HG03045 (cell line): ENCODE data around the gene CTDSPL.

ENCODE experiments used
- ATAC-seq: cut with Tn5 transposase; IDR thresholded peaks from one replicate; pipeline ENCODE4 v1.9.1; 2021; ENCODE audit warnings: mild to moderate bottlenecking, moderate library complexity; ENCODE audit not compliant: unreplicated experiment

Gene CTDSPL

DNA sequence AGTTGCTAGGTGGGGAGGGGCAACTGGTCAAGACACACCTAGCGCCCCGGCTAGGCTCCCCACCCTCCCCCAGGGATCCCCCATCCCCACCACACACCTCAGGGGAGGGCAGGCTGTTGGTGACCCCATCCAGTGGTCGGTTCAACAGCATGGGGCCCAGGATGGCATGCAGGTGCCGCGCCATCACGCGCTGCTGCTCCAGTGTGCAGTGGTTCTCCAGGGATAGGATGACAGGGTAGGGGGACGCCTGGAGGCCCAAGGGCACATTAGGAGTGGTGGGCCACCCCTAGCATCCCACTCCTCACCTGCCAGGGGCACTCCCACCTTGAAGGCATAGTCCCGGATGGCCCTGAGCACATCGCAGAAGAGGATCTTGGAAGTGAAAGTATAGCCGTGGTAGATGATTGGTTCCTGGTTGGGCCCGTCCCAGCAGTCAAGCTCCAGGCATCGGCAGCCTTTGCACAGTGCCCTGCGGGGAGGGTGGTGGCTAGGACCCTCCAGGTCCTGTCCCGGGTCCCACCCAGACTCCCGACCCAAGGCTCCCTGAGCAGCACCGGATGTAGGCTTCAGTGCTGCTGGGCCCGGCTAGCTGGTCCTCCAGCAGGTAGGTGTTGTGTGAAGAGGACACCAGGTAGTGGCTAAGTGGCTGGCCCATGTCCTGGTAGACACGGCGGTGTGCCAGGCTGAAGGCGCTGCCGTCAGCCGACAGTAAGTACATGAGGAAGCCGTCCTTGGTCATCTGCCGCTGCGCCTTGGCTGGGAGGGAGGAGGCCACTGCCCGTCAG lies 148.3 kb downstream of the CTDSPL start:
- ATAC-seq: no peak

DNA sequence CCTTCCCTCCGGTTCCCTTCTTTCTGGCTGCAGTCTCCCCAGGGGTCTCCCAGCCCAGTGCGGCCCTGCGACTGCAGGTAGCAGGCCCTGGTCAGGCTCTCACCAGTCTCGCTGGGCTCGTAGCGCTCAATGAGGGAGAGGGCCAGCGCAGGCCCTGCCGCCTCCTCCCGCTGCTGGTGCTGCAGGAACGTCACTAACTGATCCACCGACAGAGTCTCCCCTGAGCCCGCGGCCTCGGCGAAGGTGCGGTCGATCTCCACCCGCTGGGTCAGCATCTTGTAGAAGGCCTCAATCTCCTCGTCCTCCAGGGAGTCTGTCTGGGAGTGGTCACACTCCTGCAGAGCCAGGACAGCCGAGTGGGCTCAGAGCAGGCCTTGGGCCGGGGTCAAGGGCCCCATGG lies 149.4 kb downstream of the CTDSPL start:
- ATAC-seq: no peak

DNA sequence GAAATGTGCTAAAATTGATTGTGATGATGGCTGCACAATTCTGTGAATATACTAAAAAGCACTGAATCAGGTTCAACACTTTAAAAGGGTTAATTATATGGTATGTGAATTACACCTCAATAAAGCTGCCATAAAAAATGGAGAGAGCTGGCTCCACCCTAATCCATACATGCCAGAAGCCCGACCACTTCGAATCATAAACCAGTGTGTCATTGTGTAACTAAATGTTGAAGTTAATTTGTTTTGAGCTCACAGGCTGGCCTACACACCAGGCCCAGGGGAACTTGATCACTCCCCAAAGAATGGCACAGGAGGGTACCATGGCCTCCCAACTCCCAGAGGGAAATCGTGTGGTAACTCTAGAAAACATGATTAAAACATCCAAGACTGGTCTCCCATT lies 153.8 kb downstream of the CTDSPL start:
- no peak for ATAC-seq

DNA sequence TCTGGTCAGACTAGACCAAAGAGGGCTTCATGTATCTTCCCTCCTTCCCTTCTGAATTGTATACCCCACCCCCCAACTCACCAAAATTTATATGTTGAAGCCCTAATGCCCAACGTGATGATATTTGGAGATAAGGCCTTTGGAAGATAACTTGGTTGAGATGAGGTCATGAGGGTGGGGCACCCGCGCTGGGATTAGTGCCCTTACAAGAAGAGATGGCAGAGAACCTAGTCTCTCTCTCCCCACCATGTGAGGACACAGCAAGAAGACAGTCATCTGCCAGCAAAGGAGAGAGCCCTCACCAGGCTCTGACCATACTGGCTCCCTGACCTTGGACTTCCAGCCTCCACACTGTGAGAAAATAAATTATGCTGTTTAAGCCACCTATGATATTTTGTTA lies 154.3 kb downstream of the CTDSPL start:
- ATAC-seq: no peak

DNA sequence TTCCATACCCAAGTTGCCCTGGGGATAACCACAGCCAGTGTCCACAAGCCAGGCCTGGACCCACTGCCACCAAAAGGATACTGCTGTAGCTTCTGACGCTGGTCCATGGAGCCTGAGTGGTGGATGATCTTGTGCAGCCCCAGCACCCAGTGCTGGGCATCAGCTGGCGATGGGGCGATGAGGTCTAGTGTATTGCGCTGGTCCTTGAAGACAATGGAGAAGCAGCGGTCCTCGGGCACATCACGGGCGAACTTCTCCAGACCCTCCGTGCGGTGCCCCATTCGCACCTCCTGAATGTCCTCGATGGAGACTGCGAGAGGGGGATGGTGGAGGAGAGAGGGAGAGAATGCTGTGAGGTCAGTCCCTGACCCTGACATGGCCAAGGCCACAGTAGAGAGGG lies 154.7 kb downstream of the CTDSPL start:
- no peak for ATAC-seq

DNA sequence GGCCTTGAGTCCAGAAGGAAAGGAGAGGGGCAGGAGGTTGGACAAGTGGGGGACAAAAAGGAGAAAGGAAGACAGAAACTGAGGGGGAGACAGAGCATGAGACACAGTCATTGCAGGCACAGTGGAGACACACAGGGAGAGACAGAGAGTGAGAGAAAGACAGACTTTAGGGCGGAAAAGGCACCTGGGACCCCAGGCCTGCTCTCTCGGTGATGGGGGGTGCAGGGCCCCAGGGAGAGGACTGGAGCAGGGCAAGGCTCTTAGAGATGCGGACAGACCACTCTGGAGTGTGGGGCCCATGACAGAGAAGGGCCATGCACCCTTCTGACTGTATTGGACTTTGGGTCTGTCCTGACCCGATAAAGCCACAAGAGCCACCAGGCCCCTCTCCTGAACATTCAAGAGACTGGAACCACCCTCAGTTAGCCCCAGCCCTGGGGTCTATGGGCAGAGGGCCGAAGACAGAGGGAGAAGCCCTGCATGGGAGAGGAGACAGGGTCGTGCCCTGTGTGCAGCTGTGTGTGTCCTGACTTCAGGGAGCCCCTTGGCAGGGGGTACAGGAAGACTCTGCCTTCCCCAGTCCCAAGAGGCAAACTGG lies 155.3 kb downstream of the CTDSPL start:
- ATAC-seq: no peak

DNA sequence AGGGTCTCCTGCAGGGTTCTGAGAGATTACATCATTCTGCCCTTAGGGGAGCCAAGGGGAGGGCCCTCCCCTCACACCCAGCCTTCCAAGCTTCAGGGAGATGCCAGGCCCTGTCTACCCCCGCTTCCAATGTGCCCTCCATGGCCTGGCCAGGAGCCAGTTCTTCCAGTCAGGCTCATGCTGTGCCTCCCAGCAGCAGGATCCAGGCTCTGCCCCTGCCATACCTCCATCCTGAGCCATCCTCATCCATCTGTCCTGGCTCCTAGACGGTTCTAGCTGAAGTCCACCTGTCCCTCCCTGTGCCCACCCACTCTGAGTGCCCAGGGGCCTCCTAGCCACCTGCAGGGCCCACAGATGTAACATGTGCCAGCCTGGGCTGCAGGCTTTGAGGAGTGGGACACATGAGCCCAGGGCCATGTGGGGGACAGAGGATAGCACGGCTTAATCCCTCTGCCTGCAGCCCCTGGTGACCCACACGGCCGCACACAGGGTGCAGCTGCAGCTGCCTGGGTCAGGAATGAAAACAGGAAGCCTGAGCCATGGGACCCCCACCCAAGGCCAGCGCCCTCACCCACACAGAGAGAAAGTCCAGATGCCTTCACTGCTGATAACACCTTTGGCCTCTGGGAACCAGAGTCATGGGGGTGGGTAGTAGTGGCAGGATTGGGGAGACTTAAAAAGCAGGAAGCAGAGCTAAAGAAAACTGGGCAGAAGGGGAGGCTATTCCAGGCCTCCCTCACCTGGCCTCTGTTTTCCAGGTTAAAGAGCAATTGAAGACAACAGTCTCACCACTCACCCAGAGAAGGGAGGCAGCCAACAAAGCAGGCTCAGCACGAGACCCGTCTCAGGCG lies 156.0 kb downstream of the CTDSPL start:
- no peak for ATAC-seq

DNA sequence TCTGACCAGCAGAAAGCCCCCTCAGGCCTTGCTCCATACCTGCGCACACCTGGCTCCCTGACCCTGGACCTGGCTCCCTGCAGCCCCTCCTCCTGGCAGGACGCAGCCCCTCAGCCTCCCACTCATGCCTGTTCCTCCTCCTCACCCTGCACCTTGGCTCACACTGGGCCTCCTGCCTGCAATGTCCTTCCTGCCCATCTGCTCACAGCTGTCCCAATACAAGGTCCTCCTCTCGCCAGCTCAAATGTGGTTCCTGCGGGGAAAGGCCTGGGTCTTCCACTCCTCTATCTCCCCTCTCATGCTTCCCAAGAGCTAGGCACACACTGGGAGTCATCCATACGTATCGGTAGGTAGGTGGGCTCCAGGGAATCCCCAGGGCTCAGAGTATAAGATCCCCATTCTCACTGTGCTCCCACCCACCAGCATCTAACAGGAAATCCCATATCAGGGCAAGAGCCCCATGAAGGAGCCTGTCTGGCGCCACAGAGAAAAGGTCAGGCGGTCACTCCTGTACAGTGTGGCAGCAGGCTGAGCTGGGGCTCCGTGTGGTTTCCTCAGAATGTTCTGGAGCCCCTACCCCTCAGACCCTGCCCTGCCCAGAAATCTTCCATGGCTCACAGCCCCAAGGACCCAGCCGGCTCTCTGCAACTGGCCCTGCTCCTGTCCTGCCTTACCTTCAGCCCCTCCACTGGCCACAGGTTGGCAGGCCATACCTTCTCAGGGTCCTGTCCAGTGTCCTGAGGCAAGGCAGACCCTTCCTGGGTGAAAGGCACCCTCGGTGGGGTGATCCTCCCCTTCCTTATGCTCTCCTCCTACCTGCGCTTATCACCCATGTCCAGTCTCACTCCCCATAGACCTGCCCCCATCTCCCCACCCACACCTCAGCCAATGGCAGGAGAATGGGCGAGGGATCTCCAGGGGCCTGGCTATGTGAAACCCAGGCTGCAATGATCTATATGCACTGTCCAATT lies 156.9 kb downstream of the CTDSPL start:
- no peak for ATAC-seq

DNA sequence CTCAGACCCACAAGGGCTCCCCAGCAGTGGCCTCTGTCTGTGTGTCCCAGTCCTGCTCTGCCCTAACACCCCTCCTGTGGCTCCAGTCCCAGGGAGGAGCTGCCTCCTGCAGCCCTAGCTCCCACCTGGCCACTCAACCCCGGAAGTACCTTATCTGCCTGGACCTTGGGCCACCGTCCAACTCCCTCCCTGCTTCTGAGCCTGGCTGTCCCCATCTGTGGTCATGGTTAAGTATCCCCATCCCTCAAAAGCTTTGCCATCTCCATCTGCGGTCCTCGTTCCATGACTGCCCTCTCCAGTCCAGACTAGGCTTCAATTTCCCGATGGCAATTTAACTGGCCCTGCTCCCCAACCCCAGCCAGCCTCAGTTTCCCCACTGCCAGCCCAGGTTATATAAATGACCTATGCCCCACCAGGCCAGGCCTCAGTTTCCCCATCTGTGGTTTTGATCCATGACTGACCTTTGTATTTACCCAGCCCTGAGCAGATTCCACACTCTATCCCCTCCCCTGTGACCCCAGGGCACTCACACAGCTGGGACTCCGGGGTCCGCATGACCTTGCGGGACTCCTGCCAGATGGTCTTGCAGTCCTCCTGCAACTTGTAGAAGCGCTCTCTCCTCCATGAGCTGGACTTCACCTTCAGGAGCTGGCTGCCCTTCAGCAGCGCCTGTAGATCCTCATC lies 158.1 kb downstream of the CTDSPL start:
- no peak for ATAC-seq

DNA sequence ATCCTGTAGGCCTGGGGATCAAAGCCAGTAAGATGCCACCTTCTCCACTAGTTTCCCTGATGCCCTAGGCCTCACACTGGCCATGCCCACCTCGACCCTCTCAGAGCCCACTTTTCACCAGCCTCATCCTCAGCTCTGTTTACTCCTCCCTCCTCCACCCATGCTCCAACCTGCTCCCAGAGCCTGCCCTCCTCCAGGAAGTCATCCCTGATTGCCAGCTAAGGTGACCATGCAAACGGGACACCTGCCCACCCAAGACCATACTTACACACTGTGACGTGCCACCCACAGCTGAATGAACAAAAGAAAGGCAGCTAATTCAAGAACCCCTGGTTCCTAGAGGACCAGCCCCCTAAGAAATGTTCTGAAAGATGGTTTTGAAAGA lies 158.7 kb downstream of the CTDSPL start:
- no peak for ATAC-seq

DNA sequence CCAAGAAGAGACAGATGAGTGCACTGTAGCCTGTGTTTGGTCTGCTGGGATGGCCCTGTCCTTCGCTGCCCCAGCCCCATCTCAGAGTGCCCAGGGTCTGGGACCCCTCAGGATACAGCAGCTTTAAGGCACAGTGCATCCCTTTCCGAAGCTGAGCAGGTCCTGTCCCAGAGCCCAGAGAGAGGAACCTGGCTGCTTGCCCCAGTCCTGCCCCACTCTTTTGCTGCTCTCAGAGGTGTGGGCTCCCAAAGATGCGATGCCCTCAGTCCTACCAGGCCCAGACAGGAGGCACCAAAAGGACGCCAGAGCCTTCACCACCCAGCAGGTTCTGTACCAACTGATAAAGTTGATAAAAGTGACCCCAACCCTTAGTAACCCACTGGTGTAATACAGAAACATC lies 159.5 kb downstream of the CTDSPL start:
- ATAC-seq: no peak

DNA sequence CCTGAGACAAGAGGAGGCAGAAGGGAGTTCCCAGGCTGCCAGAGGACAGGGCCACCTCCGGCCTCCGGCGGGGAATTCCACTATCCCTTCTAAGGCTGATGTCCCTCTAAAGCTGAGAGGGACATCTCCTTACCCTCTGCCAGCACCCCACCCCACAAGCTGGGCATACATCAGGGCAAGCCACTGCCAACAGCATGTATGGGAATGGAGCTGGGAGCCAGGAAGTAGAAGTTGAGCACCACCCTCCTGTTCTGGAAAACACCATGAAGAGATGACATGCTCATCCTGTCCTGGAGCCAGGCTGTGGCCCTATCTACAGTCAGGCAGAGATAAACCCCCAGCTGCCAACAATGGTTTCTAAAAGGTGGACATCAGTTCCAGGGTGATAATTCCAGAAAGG lies 160.6 kb downstream of the CTDSPL start:
- ATAC-seq: no peak

DNA sequence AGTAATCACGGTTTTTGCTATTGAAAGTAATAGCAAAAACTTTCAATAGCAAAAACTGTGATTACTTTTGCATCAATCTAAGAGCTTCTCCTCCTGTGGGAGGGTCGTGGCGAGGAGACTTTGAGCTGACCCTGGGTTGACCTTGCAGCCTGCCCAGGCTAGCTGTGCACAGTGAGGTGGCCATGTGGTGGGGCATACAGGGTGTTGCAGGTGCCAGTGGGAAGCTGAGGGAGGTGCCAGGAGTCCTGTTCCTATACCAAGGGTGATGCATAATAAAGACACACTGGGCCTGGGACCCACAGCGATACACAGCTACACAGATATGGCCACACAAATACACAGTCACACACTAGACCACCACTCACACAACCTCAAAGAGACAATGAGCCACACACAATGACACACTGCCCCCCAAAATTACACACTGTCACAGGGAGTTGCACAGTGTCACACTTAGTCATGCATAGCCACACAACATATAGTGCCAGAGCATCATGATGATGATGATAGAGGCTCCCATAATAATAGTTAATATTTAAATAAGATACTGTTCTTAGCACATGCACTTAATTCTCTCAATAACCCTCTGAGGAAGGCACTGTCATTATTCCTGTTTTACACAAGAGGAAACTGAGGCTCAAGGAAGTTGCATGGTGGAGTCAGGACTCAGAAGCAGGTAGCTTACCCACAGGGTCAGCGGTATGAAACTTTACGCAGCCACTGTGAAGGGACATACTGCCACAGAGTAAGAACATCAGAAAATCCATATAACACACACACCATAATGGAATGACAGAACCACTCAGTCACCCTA lies 161.4 kb downstream of the CTDSPL start:
- ATAC-seq: no peak

DNA sequence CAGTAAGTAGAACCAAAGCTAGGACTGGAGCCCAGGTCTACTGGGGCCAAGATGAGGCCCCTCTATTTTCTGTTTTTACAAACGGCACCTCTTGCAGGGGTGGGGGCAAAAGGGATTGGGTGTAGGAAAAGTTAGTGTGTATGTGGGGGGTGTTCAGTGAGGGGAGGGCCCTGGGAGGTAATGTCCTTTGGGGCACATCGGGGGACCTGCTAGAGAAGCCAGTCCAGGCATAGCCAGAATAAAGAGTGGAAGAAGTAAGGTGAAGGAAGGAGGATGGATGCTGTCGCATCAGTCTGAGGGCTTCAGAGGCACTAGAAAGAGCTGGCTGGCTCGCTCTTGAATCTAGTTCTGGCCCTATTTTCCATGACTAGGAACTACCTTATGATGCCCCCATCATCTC lies 165.2 kb downstream of the CTDSPL start:
- ATAC-seq: no peak

DNA sequence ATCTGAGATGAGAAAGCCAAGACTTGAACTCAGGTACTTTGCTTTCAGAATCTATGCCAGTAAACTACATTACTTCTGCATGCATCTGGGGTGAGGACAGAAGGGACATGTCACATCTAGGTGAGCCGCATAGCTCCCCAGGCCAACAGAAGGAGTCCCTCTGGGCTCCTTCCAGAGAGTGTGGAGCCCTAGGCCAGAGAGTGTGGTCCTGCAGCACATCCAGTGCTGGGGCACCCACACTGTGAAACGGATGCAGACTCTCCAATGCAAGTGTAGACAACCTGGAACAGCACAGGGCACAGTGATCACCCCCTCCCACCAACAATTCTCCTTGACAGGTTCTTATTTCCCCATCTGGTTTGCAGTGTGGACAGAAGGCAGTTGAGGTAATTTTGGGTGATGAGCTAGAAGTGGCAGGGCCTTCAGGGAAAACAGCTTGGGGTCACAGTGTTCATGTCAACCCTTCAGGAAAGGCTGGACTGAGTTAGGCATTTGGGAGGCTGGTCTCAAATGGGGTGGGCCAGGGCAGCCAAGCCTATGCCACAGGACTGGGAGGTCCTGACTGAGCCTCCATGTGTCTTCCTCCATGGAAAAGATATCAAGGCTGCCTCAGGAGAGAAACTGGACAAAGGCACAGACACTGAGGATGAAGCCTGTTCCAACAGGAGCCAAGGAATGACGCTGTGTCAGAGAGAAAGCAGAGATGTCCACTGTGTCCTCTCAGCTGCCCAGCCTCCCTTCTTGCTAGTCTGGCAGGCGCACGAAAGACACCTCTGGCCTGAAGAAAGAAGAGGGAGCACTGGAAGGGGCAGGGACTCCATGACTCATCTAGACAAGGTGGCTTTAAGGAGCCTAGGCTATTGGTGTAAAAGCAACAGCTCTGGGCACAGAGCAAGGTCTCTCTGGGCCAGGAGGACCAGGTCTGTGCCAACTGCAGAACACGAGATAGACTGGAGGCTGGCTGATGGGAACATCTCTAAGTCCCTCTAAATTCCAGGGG lies 166.1 kb downstream of the CTDSPL start:
- ATAC-seq: no peak

DNA sequence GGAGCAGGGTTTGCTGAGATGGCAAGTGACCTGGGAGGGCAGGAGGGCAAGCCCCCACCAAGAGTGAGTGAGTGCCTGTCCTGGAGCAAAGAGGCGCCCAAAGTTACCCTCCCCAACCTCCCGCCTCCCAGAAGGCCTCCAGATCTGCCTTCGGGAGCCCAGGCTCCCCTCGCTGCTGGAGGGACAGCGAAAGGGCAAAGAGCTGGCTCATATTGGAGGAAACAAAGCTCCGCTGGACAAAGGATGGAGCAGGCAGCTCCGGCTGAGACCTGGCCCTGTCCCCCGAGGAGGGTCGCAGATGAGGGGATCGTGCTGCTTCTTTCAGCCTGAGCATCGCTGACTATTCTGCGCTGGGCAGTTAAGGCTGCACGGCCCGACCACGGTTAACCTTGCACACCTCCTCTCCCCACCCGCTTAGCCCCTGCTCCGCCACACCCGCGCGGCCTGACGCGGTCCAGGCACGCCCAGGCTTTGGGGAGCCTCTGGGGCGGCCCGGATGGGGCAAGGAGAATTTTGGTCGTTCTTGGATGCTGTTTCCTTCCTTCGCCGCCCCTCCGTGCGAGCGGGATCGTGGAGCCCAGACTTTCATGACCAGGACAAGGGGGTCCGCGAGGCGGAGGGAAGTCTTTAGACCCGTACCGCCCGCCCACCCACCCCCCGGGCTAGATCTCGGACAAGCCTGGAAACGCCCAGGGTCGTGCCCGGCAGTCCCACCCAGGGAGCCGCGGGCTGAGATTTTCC lies 167.1 kb downstream of the CTDSPL start:
- ATAC-seq: no peak

DNA sequence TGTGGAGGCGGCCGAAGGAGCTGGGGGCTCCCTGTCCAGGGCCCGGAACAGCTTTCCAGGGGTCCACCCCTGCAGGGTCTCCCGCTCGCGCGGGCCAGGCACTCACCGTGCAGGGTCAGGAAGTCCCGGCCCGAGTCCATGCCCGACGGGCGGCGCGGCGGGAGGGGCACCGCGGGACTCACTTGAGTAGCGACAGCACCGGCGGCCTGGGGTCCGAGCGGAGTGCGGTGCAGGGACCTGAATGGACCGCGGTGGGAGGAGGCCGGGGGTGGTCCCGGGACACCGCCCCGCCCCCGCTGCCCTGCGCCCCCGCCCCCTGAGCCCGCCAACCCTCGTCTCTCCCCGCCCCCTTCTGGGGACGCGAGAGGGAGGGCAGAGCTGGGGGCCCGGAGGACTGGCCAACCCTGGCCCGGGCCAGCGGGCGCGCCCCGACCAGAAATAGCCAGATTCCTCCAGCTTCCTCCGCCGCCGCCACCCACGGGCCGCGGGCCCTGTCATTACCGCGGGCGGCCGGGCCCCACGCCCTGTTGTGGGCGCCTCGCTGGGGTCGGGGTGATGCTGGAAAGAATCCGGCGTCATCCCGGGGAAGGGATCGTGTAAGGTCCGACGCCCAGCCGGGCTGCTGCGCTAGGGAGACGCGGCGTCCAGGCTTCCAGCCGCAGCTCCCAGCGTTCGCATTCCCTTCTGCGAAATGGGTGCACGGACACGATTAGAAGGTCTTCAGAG lies 167.9 kb downstream of the CTDSPL start, which contains the start of gene PLCD1:
TSS of gene PLCD1 (minus strand) at position 243 of the 726 bp plus-strand sequence. CDS start at position 140, 103 bp downstream.
- ATAC-seq: no peak
